PFSK-1 (cell line): ENCODE results near the gene KLF7.

ENCODE experiments used
- FOXP2 ChIP-seq: optimal IDR thresholded peaks from 2 replicates; pipeline ENCODE3; 2011; ENCODE audit warnings: borderline replicate concordance, control low read depth, inconsistent platforms; ENCODE audit not compliant: insufficient read depth; ENCODE audit errors: extremely low read length, extremely low read depth
- POLR2AphosphoS5 ChIP-seq: IDR thresholded peaks from 2 replicates; pipeline ENCODE4 v1.6.1; 2012; ENCODE audit warnings: low read depth, mild to moderate bottlenecking, control low read depth, low read length, moderate library complexity
- SIN3A ChIP-seq: IDR thresholded peaks from 2 replicates; pipeline ENCODE4 v1.6.1; 2012; ENCODE audit warnings: mild to moderate bottlenecking, low read length, moderate library complexity, borderline replicate concordance; ENCODE audit not compliant: insufficient read depth
- TAF1 ChIP-seq: IDR thresholded peaks from 2 replicates; pipeline ENCODE4 v1.6.1; 2012; ENCODE audit warnings: low read length, control low read depth, borderline replicate concordance; ENCODE audit not compliant: insufficient read depth
- TF ChIP-seq, protein P1 (sequence below), 2 experiments: IDR thresholded peaks; 2 replicates each; pipeline versions ENCODE4 v1.6.1 to v1.8.0; 2011 to 2012; ENCODE audit warnings: low read depth in 2 of 2, low read length in 2 of 2, control low read depth in 1 of 2, inconsistent platforms in 1 of 2, mild to moderate bottlenecking in 1 of 2, moderate library complexity in 1 of 2; ENCODE audit not compliant: insufficient read depth in 1 of 2

KLF7 gene

GRCh38 chr2:207203056-207203455 lies 37.3 kb upstream of the KLF7 start:
- no peak for TF ChIP-seq POLR2AphosphoS5
- TF ChIP-seq FOXP2 = no peak
- TF ChIP-seq TAF1 = no peak
- TF ChIP-seq SIN3A = no peak
- TF ChIP-seq, protein P1, sequence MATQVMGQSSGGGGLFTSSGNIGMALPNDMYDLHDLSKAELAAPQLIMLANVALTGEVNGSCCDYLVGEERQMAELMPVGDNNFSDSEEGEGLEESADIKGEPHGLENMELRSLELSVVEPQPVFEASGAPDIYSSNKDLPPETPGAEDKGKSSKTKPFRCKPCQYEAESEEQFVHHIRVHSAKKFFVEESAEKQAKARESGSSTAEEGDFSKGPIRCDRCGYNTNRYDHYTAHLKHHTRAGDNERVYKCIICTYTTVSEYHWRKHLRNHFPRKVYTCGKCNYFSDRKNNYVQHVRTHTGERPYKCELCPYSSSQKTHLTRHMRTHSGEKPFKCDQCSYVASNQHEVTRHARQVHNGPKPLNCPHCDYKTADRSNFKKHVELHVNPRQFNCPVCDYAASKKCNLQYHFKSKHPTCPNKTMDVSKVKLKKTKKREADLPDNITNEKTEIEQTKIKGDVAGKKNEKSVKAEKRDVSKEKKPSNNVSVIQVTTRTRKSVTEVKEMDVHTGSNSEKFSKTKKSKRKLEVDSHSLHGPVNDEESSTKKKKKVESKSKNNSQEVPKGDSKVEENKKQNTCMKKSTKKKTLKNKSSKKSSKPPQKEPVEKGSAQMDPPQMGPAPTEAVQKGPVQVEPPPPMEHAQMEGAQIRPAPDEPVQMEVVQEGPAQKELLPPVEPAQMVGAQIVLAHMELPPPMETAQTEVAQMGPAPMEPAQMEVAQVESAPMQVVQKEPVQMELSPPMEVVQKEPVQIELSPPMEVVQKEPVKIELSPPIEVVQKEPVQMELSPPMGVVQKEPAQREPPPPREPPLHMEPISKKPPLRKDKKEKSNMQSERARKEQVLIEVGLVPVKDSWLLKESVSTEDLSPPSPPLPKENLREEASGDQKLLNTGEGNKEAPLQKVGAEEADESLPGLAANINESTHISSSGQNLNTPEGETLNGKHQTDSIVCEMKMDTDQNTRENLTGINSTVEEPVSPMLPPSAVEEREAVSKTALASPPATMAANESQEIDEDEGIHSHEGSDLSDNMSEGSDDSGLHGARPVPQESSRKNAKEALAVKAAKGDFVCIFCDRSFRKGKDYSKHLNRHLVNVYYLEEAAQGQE (IDR thresholded peaks at IDR 0.05; ENCODE audit: insufficient read depth in 1 of 2, low read depth in 2 of 2, low read length in 2 of 2) = no peak

GRCh38 chr2:207202645-207203044 lies 36.9 kb upstream of the KLF7 start:
- no peak for TF ChIP-seq SIN3A
- no peak for TF ChIP-seq TAF1
- no peak for TF ChIP-seq POLR2AphosphoS5
- TF ChIP-seq, protein P1 (IDR thresholded peaks at IDR 0.05; ENCODE audit: insufficient read depth in 1 of 2, low read depth in 2 of 2, low read length in 2 of 2) = peak; percentile 87 to 97

GRCh38 chr2:207201416-207201815 lies 35.7 kb upstream of the KLF7 start:
- TF ChIP-seq, protein P1 (IDR thresholded peaks at IDR 0.05; ENCODE audit: insufficient read depth in 1 of 2, low read depth in 2 of 2, low read length in 2 of 2) = no peak
- TF ChIP-seq POLR2AphosphoS5 (no peak), TAF1 (no peak), FOXP2 (no peak), SIN3A (no peak)

DNA sequence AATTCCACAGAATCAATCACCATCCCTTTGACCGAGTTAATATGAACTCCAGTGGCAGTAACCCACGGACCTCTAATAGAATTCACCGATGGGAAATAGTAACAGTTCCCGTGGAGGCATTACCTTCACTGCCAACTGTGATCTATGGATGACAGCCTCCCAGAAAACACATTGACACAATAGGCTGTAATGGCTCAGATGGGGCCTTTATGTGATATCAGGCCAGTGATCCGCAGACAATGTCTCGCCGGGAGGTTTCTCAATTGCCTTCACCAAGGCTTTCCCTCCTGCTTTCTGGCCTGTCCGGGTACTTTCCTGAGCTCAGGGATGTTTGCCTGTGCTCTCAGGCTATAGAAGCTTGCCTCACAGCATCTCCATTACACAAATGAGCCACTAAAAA lies 34.4 kb upstream of the KLF7 start:
- TF ChIP-seq FOXP2 = no peak
- no peak for TF ChIP-seq POLR2AphosphoS5
- no peak for TF ChIP-seq TAF1
- TF ChIP-seq SIN3A = no peak
- TF ChIP-seq, protein P1 (IDR thresholded peaks at IDR 0.05; ENCODE audit: insufficient read depth in 1 of 2, low read depth in 2 of 2, low read length in 2 of 2) = no peak

DNA sequence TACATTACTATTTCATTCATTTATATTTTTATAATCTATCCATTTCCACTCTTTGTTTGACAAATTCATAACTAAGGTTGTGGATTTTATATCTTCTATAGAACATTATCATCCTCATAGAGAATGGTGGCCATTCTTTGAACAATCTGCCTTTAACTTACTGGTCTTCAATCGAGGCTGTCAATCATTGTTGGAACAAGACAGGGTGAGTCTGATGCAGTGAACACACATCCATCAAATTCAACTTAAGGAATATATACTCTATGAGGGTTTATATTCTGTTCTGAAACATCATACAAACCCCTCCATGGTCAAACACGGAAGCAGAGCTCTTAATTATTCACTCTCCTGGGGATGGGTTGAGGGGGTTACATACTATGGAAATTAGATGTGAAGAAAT lies 28.3 kb upstream of the KLF7 start:
- TF ChIP-seq FOXP2 (no peak), SIN3A (no peak), TAF1 (no peak)
- TF ChIP-seq, protein P1 (IDR thresholded peaks at IDR 0.05; ENCODE audit: insufficient read depth in 1 of 2, low read depth in 2 of 2, low read length in 2 of 2) = no peak
